ENCODE data around the gene KRT222. TPM values are rescaled to one million over a fixed set of nuclear protein-coding genes. Genes with fewer than 3 reads are reported as not detected.

Gene KRT222
- polyA plus RNA-seq, 6 donors from 2014 or later: not detected

- Mint-ChIP-seq H3K4me3 (no peak overlapping the region), H3K27ac (no peak overlapping the region), H3K4me1 (no peaks in the 10 kb centered on the region), H3K27me3 (peaks cover 38 to 62% (median 51%) of the 10 kb centered on the region in 3 donors), H3K36me3 (no peaks in the 10 kb centered on the region), H3K9me3 (no peaks in the 10 kb centered on the region)
- ATAC-seq (ENCODE audit: low read depth in 2 of 2): no peak
- DNase-seq: no peak
These were observed 16.0 kb upstream of the KRT222 start for GRCh38 chr17:40680998-40681397.

GRCh38 chr17:40679523-40679907, 14.5 kb upstream of the KRT222 start:
- Mint-ChIP-seq H3K4me3 (no peak overlapping the region), H3K27me3 (peaks cover 44 to 73% (median 64%) of the 10 kb centered on the region in 3 donors), H3K9me3 (no peaks in the 10 kb centered on the region), H3K4me1 (no peaks in the 10 kb centered on the region), H3K36me3 (no peaks in the 10 kb centered on the region), H3K27ac (no peak overlapping the region)
- no peak for DNase-seq
- no peak for ATAC-seq (ENCODE audit: low read depth in 2 of 2)

GRCh38 chr17:40678902-40679522, 14.0 kb upstream of the KRT222 start:
- Mint-ChIP-seq H3K27me3 (peaks cover 47 to 76% (median 69%) of the 10 kb centered on the region in 3 donors), H3K9me3 (no peaks in the 10 kb centered on the region), H3K36me3 (no peaks in the 10 kb centered on the region), H3K27ac (no peak overlapping the region), H3K4me1 (no peaks in the 10 kb centered on the region), H3K4me3 (no peak overlapping the region)
- no peak for DNase-seq
- ATAC-seq (ENCODE audit: low read depth in 2 of 2): no peak

GRCh38 chr17:40675905-40676304, 10.9 kb upstream of the KRT222 start:
- no peak for ATAC-seq (ENCODE audit: low read depth in 2 of 2)
- no peaks in the 10 kb centered on the region for H3K4me1 Mint-ChIP-seq
- no peak overlapping the region for H3K27ac Mint-ChIP-seq
- DNase-seq: no peak
- H3K4me3 Mint-ChIP-seq: no peak overlapping the region
- H3K36me3 Mint-ChIP-seq: no peaks in the 10 kb centered on the region
- H3K27me3 Mint-ChIP-seq: peaks cover 41 to 66% (median 57%) of the 10 kb centered on the region in 3 donors
- H3K9me3 Mint-ChIP-seq: no peaks in the 10 kb centered on the region

GRCh38 chr17:40672654-40673053, 7.7 kb upstream of the KRT222 start:
- H3K27ac Mint-ChIP-seq: no peak overlapping the region
- ATAC-seq (ENCODE audit: low read depth in 2 of 2): no peak
- H3K27me3 Mint-ChIP-seq: peaks cover 36 to 62% (median 37%) of the 10 kb centered on the region in 3 donors

GRCh38 chr17:40671282-40671681, 6.3 kb upstream of the KRT222 start:
- DNase-seq: no peak
- H3K27me3 Mint-ChIP-seq: peaks cover 28 to 56% (median 33%) of the 10 kb centered on the region in 3 donors
- H3K4me1 Mint-ChIP-seq: no peaks in the 10 kb centered on the region
- H3K36me3 Mint-ChIP-seq: no peaks in the 10 kb centered on the region
- H3K4me3 Mint-ChIP-seq: no peak overlapping the region
- no peak for ATAC-seq (ENCODE audit: low read depth in 2 of 2)
- peak overlapping the region in 1 of 6 donors; percentile 55 for H3K27ac Mint-ChIP-seq
- no peaks in the 10 kb centered on the region for H3K9me3 Mint-ChIP-seq

More at GRCh38 chr17:40672654-40673053, 7.7 kb upstream of the KRT222 start:
- no peaks in the 10 kb centered on the region for H3K9me3 Mint-ChIP-seq
- no peaks in the 10 kb centered on the region for H3K36me3 Mint-ChIP-seq
- DNase-seq: no peak
- no peak overlapping the region for H3K4me3 Mint-ChIP-seq
- H3K4me1 Mint-ChIP-seq: no peaks in the 10 kb centered on the region

GRCh38 chr17:40666331-40666730, 1.4 kb upstream of the KRT222 start:
- DNase-seq (no peak), ATAC-seq (ENCODE audit: low read depth in 2 of 2) (no peak)
- Mint-ChIP-seq H3K27ac (no peak overlapping the region), H3K36me3 (no peaks in the 10 kb centered on the region), H3K27me3 (peaks cover 38 to 60% (median 53%) of the 10 kb centered on the region in 3 donors), H3K4me3 (no peak overlapping the region), H3K4me1 (peaks cover 0 to 6% (median 0%) of the 10 kb centered on the region in 3 donors), H3K9me3 (no peaks in the 10 kb centered on the region)

GRCh38 chr17:40663252-40663651, 1.7 kb downstream of the KRT222 start:
- no peak for ATAC-seq (ENCODE audit: low read depth in 2 of 2)
- peaks cover 0 to 6% (median 0%) of the 10 kb centered on the region in 3 donors for H3K4me1 Mint-ChIP-seq
- no peak overlapping the region for H3K27ac Mint-ChIP-seq
- H3K4me3 Mint-ChIP-seq: no peak overlapping the region
- peaks cover 0 to 2% (median 0%) of the 10 kb centered on the region in 7 donors for H3K9me3 Mint-ChIP-seq
- DNase-seq: no peak
- H3K27me3 Mint-ChIP-seq: peaks cover 38 to 61% (median 49%) of the 10 kb centered on the region in 3 donors
- no peaks in the 10 kb centered on the region for H3K36me3 Mint-ChIP-seq

GRCh38 chr17:40659911-40660310, 5.1 kb downstream of the KRT222 start:
- ATAC-seq (ENCODE audit: low read depth in 2 of 2): no peak
- no peak overlapping the region for H3K27ac Mint-ChIP-seq
- H3K4me1 Mint-ChIP-seq: peaks cover 0 to 3% (median 0%) of the 10 kb centered on the region in 3 donors
- no peak for DNase-seq
- H3K36me3 Mint-ChIP-seq: no peaks in the 10 kb centered on the region
- peaks cover 0 to 2% (median 0%) of the 10 kb centered on the region in 7 donors for H3K9me3 Mint-ChIP-seq
- H3K27me3 Mint-ChIP-seq: peaks cover 22 to 48% (median 31%) of the 10 kb centered on the region in 3 donors
- peak overlapping the region in 1 of 8 donors; percentile 57 for H3K4me3 Mint-ChIP-seq

- no peaks in the 10 kb centered on the region for H3K4me1 Mint-ChIP-seq
- no peaks in the 10 kb centered on the region for H3K36me3 Mint-ChIP-seq
- H3K27me3 Mint-ChIP-seq: peaks cover 14 to 38% (median 23%) of the 10 kb centered on the region in 3 donors
- peaks cover 0 to 2% (median 0%) of the 10 kb centered on the region in 7 donors for H3K9me3 Mint-ChIP-seq
- H3K27ac Mint-ChIP-seq: no peak overlapping the region
- no peak for ATAC-seq (ENCODE audit: low read depth in 2 of 2)
- no peak overlapping the region for H3K4me3 Mint-ChIP-seq
- DNase-seq: no peak
These were observed 6.6 kb downstream of the KRT222 start for GRCh38 chr17:40658396-40658795.

- H3K36me3 Mint-ChIP-seq: no peaks in the 10 kb centered on the region
- ATAC-seq (ENCODE audit: low read depth in 2 of 2): no peak
- peaks cover 8 to 19% (median 18%) of the 10 kb centered on the region in 3 donors for H3K4me1 Mint-ChIP-seq
- no peaks in the 10 kb centered on the region for H3K9me3 Mint-ChIP-seq
- H3K4me3 Mint-ChIP-seq: peak overlapping the region in 1 of 8 donors; percentile 40
- H3K27ac Mint-ChIP-seq: no peak overlapping the region
- H3K27me3 Mint-ChIP-seq: peaks cover 0 to 6% (median 0%) of the 10 kb centered on the region in 3 donors
- DNase-seq: no peak
These were observed 13.0 kb downstream of the KRT222 start for GRCh38 chr17:40651939-40652338.

- H3K4me3 Mint-ChIP-seq: peak overlapping the region; percentile 86 to 100 (median 98)
- peak; percentile 1 for DNase-seq
- ATAC-seq (ENCODE audit: low read depth in 2 of 2): peak; percentile 2 to 12
- H3K27me3 Mint-ChIP-seq: no peaks in the 10 kb centered on the region
- H3K4me1 Mint-ChIP-seq: peaks cover 16 to 39% (median 37%) of the 10 kb centered on the region in 3 donors
- H3K27ac Mint-ChIP-seq: peak overlapping the region; percentile 99 to 100 (median 100)
- no peaks in the 10 kb centered on the region for H3K9me3 Mint-ChIP-seq
- peaks cover 3 to 7% of the 10 kb centered on the region in 2 donors for H3K36me3 Mint-ChIP-seq
These were observed 16.5 kb downstream of the KRT222 start for GRCh38 chr17:40648384-40648968.

GRCh38 chr17:40647624-40648383, 17.2 kb downstream of the KRT222 start, which contains the start of gene SMARCE1:
TSS of gene SMARCE1 (minus strand) at chr17:40647818. CDS start at chr17:40645802, 2,016 bp downstream.
- Mint-ChIP-seq H3K27ac (peak within 1 kb of the TSS; percentile 99 to 100 (median 100)), H3K4me1 (peaks cover 16 to 43% (median 41%) of the 10 kb centered on the region in 3 donors), H3K36me3 (peaks cover 8 to 9% of the 10 kb centered on the region in 2 donors), H3K4me3 (peak within 1 kb of the TSS; percentile 86 to 100 (median 98)), H3K27me3 (no peaks in the 10 kb centered on the region), H3K9me3 (no peaks in the 10 kb centered on the region)
- DNase-seq (peak; percentile 79), ATAC-seq (ENCODE audit: low read depth in 2 of 2) (peak; percentile 83 to 84)
